ENCODE data around the gene EPN1. TPM values are rescaled to one million over a fixed set of nuclear protein-coding genes. Genes with fewer than 3 reads are reported as not detected.
A peak's percentile ranks its signal among the peaks of the same experiment; 100 is the strongest.

Gene EPN1
- total and polyA plus RNA-seq, 2 of the 13 experiments (the other 11 are each of a cell fraction or from before 2014, with no cell fraction given) = 28.9 to 31.7 TPM

DNA sequence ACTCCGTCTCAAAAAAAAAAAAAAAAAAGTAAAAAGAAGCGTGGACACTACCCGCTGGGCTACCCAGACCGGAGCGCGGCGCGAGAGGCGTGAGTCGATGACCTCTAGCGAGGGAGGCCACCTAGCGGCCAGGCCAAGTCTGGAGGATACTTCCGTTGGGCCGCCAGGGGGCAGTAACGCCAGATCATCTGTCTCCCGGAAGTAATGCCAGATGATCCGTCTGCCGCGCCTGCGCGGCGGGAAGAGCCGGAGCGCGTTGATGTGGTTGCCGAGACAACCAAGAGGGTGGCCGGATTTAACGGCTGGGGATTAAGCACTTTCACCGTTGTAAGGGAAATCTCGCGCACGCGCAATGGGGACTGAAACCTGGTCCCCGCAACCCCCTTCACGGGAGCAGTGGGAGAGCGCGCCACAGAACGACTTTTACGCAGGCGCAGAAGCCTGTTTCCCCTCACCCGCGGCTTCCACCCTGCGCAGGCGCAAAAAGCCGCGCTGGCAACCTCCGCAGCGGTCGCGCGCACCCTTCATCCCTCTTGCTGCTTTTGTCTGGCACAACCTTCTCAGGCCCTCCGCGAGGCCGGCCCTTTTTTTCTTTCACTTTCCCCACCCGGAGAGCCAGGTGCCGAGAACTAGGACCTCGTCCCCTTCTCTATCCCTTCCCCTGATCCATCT is 21.2 kb upstream of the EPN1 start (continued):
- TF ChIP-seq, protein P1, sequence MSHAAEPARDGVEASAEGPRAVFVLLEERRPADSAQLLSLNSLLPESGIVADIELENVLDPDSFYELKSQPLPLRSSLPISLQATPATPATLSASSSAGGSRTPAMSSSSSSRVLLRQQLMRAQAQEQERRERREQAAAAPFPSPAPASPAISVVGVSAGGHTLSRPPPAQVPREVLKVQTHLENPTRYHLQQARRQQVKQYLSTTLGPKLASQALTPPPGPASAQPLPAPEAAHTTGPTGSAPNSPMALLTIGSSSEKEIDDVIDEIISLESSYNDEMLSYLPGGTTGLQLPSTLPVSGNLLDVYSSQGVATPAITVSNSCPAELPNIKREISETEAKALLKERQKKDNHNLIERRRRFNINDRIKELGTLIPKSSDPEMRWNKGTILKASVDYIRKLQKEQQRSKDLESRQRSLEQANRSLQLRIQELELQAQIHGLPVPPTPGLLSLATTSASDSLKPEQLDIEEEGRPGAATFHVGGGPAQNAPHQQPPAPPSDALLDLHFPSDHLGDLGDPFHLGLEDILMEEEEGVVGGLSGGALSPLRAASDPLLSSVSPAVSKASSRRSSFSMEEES (CRISPR knock-in tag; IDR thresholded peaks at IDR 0.05) = 0 out of 2 replicates have a peak, but pooled peaks have one; percentile 35
- TF ChIP-seq, protein P2, sequence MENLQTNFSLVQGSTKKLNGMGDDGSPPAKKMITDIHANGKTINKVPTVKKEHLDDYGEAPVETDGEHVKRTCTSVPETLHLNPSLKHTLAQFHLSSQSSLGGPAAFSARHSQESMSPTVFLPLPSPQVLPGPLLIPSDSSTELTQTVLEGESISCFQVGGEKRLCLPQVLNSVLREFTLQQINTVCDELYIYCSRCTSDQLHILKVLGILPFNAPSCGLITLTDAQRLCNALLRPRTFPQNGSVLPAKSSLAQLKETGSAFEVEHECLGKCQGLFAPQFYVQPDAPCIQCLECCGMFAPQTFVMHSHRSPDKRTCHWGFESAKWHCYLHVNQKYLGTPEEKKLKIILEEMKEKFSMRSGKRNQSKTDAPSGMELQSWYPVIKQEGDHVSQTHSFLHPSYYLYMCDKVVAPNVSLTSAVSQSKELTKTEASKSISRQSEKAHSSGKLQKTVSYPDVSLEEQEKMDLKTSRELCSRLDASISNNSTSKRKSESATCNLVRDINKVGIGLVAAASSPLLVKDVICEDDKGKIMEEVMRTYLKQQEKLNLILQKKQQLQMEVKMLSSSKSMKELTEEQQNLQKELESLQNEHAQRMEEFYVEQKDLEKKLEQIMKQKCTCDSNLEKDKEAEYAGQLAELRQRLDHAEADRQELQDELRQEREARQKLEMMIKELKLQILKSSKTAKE (CRISPR knock-in tag; IDR thresholded peaks at IDR 0.05; ENCODE audit: borderline replicate concordance) = no peak
- TF ChIP-seq, protein P3, sequence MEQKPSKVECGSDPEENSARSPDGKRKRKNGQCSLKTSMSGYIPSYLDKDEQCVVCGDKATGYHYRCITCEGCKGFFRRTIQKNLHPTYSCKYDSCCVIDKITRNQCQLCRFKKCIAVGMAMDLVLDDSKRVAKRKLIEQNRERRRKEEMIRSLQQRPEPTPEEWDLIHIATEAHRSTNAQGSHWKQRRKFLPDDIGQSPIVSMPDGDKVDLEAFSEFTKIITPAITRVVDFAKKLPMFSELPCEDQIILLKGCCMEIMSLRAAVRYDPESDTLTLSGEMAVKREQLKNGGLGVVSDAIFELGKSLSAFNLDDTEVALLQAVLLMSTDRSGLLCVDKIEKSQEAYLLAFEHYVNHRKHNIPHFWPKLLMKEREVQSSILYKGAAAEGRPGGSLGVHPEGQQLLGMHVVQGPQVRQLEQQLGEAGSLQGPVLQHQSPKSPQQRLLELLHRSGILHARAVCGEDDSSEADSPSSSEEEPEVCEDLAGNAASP (CRISPR knock-in tag; IDR thresholded peaks at IDR 0.05; ENCODE audit: borderline replicate concordance) = peak; percentile 48
- TF ChIP-seq, protein P4, sequence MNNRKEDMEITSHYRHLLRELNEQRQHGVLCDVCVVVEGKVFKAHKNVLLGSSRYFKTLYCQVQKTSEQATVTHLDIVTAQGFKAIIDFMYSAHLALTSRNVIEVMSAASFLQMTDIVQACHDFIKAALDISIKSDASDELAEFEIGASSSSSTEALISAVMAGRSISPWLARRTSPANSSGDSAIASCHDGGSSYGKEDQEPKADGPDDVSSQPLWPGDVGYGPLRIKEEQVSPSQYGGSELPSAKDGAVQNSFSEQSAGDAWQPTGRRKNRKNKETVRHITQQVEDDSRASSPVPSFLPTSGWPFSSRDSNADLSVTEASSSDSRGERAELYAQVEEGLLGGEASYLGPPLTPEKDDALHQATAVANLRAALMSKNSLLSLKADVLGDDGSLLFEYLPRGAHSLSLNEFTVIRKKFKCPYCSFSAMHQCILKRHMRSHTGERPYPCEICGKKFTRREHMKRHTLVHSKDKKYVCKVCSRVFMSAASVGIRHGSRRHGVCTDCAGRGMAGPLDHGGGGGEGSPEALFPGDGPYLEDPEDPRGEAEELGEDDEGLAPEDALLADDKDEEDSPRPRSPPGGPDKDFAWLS (CRISPR knock-in tag; IDR thresholded peaks at IDR 0.05; ENCODE audit: borderline replicate concordance) = no peak
- TF ChIP-seq CHD4 (IDR thresholded peaks at IDR 0.05; ENCODE audit: borderline replicate concordance, low read length) = no peak
- TF ChIP-seq SATB2 (CRISPR knock-in tag; IDR thresholded peaks at IDR 0.05) = no peak
- TF ChIP-seq HNRNPK (IDR thresholded peaks at IDR 0.05; ENCODE audit: low read depth, low read length, poor library complexity, severe bottlenecking) = no peak
- TF ChIP-seq ATRX (CRISPR knock-in tag; IDR thresholded peaks at IDR 0.05; ENCODE audit: borderline replicate concordance) = no peak
- peak; percentile 62 for TF ChIP-seq PTBP1 (IDR thresholded peaks at IDR 0.05; ENCODE audit: low read depth, low read length, poor library complexity, severe bottlenecking)
- no peak for TF ChIP-seq MZF1 (CRISPR knock-in tag; IDR thresholded peaks at IDR 0.05; ENCODE audit: borderline replicate concordance)
- TF ChIP-seq, protein P5, sequence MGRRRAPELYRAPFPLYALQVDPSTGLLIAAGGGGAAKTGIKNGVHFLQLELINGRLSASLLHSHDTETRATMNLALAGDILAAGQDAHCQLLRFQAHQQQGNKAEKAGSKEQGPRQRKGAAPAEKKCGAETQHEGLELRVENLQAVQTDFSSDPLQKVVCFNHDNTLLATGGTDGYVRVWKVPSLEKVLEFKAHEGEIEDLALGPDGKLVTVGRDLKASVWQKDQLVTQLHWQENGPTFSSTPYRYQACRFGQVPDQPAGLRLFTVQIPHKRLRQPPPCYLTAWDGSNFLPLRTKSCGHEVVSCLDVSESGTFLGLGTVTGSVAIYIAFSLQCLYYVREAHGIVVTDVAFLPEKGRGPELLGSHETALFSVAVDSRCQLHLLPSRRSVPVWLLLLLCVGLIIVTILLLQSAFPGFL (CRISPR knock-in tag; IDR thresholded peaks at IDR 0.05) = no peak
- TF ChIP-seq ZNF224 (CRISPR knock-in tag; IDR thresholded peaks at IDR 0.05) = no peak
- TF ChIP-seq KMT2A (CRISPR knock-in tag; IDR thresholded peaks at IDR 0.05) = peak; percentile 81
- TF ChIP-seq ONECUT2 (CRISPR knock-in tag; IDR thresholded peaks at IDR 0.05) = no peak
- no peak for TF ChIP-seq ZBTB7B (CRISPR knock-in tag; IDR thresholded peaks at IDR 0.05)
- peak; percentile 90 for TF ChIP-seq PHF21A (CRISPR knock-in tag; IDR thresholded peaks at IDR 0.05)
- TF ChIP-seq TOPORS (CRISPR knock-in tag; IDR thresholded peaks at IDR 0.05) = 0 out of 2 replicates have a peak, but pooled peaks have one; percentile 42
- peak; percentile 73; the same call in 1 of the 2 replicates for TF ChIP-seq SIN3A (IDR thresholded peaks at IDR 0.05; ENCODE audit: borderline replicate concordance, low read depth, low read length)
- peak; percentile 49 for TF ChIP-seq SKI (IDR thresholded peaks at IDR 0.05; ENCODE audit: partially characterized antibody)
- peak; percentile 84; the same call in 1 of the 2 replicates for TF ChIP-seq AKAP8 (CRISPR knock-in tag; IDR thresholded peaks at IDR 0.05)
- TF ChIP-seq ZNF709 (CRISPR knock-in tag; IDR thresholded peaks at IDR 0.05) = peak; percentile 51; the same call in 1 of the 2 replicates
- no peak for TF ChIP-seq ZNF20 (CRISPR knock-in tag; IDR thresholded peaks at IDR 0.05)
